H1 (cell line): ENCODE measurements around the gene TRIM27. TPM values are rescaled to one million over a fixed set of nuclear protein-coding genes. Genes with fewer than 3 reads are reported as not detected.

ENCODE experiments used
- CTCF ChIA-PET: fragments of 300-600 bp; sonication (Branson Sonifier 250); formaldehyde crosslinking; loops from one replicate; lab custom pipeline; 2021; ENCODE audit not compliant: partially characterized antibody; lab: Charles Lee
- POLR2A ChIA-PET: fragments of 300-600 bp; sonication (Branson Sonifier 250); formaldehyde crosslinking; loops from one replicate; lab custom pipeline; 2021; ENCODE audit warnings: inconsistent platforms; ENCODE audit not compliant: partially characterized antibody; lab: Charles Lee
- DNase-seq, 2 experiments: peaks; one replicate each; pipeline versions ENCODE4 v3.0.0 to v3.0.0-alpha.2; 2010 to 2022; ENCODE audit warnings: low spot score in 2 of 2, low read depth in 1 of 2, mixed read lengths in 1 of 2
- FAIRE-seq: peaks from 2 replicates; lab custom pipeline; 2011; peaks lifted over from hg19 to GRCh38; lab: Jason Lieb, UNC
- H2AFZ ChIP-seq: 2 replicates; pipeline ENCODE4 v1.8.1; 2012; ENCODE audit warnings: low read length, inconsistent platforms
- H2AK5ac ChIP-seq: 2 replicates; pipeline ENCODE4 v1.6.1; 2013; ENCODE audit warnings: low read depth, low read length
- H2BK120ac ChIP-seq: replicated peaks from 2 replicates; pipeline ENCODE3; 2013; ENCODE audit warnings: low read depth, low read length, inconsistent platforms
- H2BK12ac ChIP-seq: 2 replicates; pipeline ENCODE4 v1.6.1; 2013; ENCODE audit warnings: low read depth, low read length
- H2BK15ac ChIP-seq: 2 replicates; pipeline ENCODE4 v1.6.1; 2013; ENCODE audit warnings: low read length
- H2BK20ac ChIP-seq: 2 replicates; pipeline ENCODE4 v1.6.1; 2013; ENCODE audit warnings: low read length
- H2BK5ac ChIP-seq: 2 replicates; pipeline ENCODE4 v1.6.1; 2013; ENCODE audit warnings: low read depth, low read length
- H3K14ac ChIP-seq: 2 replicates; pipeline ENCODE4 v1.6.1; 2013; ENCODE audit warnings: inconsistent platforms; ENCODE audit not compliant: insufficient read length
- H3K18ac ChIP-seq: 2 replicates; pipeline ENCODE4 v1.6.1; 2013; ENCODE audit warnings: low read length; ENCODE audit errors: extremely low read depth
- H3K23ac ChIP-seq: 2 replicates; pipeline ENCODE4 v1.6.1; 2013; ENCODE audit warnings: inconsistent platforms; ENCODE audit not compliant: insufficient read length
- H3K23me2 ChIP-seq: 2 replicates; pipeline ENCODE4 v1.6.1; 2013; ENCODE audit warnings: low read depth, low read length
- H3K27ac ChIP-seq: 2 replicates; pipeline ENCODE4 v1.6.1; 2011; ENCODE audit warnings: low read depth, low read length, inconsistent platforms
- H3K27me3 ChIP-seq, 4 experiments: replicated peaks in 1 of 4; 1 replicate in 1 of 4; 2 replicates in 3 of 4; pipeline versions ENCODE4 v1.6.1 to v1.8.1; 2011 to 2013; ENCODE audit warnings: low read length in 3 of 4, mild to moderate bottlenecking in 3 of 4, inconsistent platforms in 2 of 4, mixed read lengths in 2 of 4, moderate library complexity in 1 of 4; ENCODE audit not compliant: control insufficient read depth in 3 of 4, insufficient read depth in 3 of 4; ENCODE audit errors: extremely low read depth in 1 of 4
- H3K36me3 ChIP-seq, 4 experiments: 2 replicates each; pipeline versions ENCODE4 v1.6.1 to v1.8.1; 2011 to 2013; ENCODE audit warnings: mild to moderate bottlenecking in 4 of 4, low read length in 3 of 4, moderate library complexity in 2 of 4, control low read depth in 1 of 4, inconsistent platforms in 1 of 4; ENCODE audit not compliant: insufficient read depth in 4 of 4, control insufficient read depth in 2 of 4
- H3K4ac ChIP-seq: replicated peaks from 2 replicates; pipeline ENCODE3; 2013; ENCODE audit warnings: low read length, low read depth, mixed read lengths, inconsistent platforms; ENCODE audit not compliant: insufficient read length
- H3K4me1 ChIP-seq, 4 experiments: replicated peaks in 1 of 4; 1 replicate in 1 of 4; 2 replicates in 3 of 4; pipeline versions ENCODE4 v1.6.1 to v1.8.1; 2011 to 2013; ENCODE audit warnings: low read length in 3 of 4, inconsistent platforms in 2 of 4, mixed read lengths in 1 of 4; ENCODE audit not compliant: insufficient read depth in 4 of 4, control insufficient read depth in 3 of 4
- H3K4me2 ChIP-seq, 2 experiments: 2 replicates each; pipeline versions ENCODE4 v1.6.1 to v1.8.1; 2011 to 2013; ENCODE audit warnings: low read depth in 2 of 2, low read length in 2 of 2, control low read depth in 1 of 2, inconsistent platforms in 1 of 2, mild to moderate bottlenecking in 1 of 2; ENCODE audit not compliant: insufficient read depth in 1 of 2
- H3K4me3 ChIP-seq, 4 experiments: fragments of 200-600, 300-600 bp in 1 of 4; sonication (generic), shearing (Covaris generic), sonication (Bioruptor Twin) in 1 of 4; 2 replicates each; pipeline versions ENCODE4 v1.5.1 to v1.8.1; 2011 to 2016; ENCODE audit warnings: low read length in 4 of 4, low read depth in 3 of 4, control low read depth in 2 of 4, inconsistent platforms in 2 of 4, mild to moderate bottlenecking in 2 of 4, mixed read lengths in 1 of 4, moderate library complexity in 1 of 4; ENCODE audit not compliant: insufficient read depth in 2 of 4; ENCODE audit errors: extremely low read depth in 1 of 4
- H3K56ac ChIP-seq: replicated peaks from 2 replicates; pipeline ENCODE3; 2013; ENCODE audit warnings: low read depth, mild to moderate bottlenecking, mixed read lengths, low read length, inconsistent platforms; ENCODE audit not compliant: insufficient read length
- H3K79me1 ChIP-seq: 2 replicates; pipeline ENCODE4 v1.6.1; 2013; ENCODE audit warnings: low read depth, low read length, control low read depth
- H3K79me2 ChIP-seq, 2 experiments: 2 replicates each; pipeline versions ENCODE4 v1.6.1 to v1.8.1; 2012 to 2013; ENCODE audit warnings: low read length in 2 of 2, mild to moderate bottlenecking in 2 of 2, inconsistent platforms in 1 of 2; ENCODE audit not compliant: insufficient read depth in 2 of 2, control insufficient read depth in 1 of 2
- H3K9ac ChIP-seq, 4 experiments: replicated peaks in 1 of 4; 1 replicate in 1 of 4; 2 replicates in 3 of 4; pipeline versions ENCODE4 v1.6.1 to v1.8.1; 2011 to 2013; ENCODE audit warnings: low read depth in 3 of 4, low read length in 3 of 4, control low read depth in 2 of 4, mild to moderate bottlenecking in 2 of 4, moderate library complexity in 2 of 4, inconsistent platforms in 1 of 4; ENCODE audit errors: extremely low read depth in 1 of 4
- H3K9me3 ChIP-seq, 2 experiments: 2 replicates each; pipeline versions ENCODE4 v1.6.1 to v1.8.1; 2012 to 2013; ENCODE audit warnings: mild to moderate bottlenecking in 2 of 2, moderate library complexity in 2 of 2, control low read depth in 1 of 2, inconsistent platforms in 1 of 2, low read depth in 1 of 2, low read length in 1 of 2, mixed read lengths in 1 of 2; ENCODE audit not compliant: insufficient read depth in 2 of 2
- H4K20me1 ChIP-seq, 2 experiments: replicated peaks in 1 of 2; 2 replicates each; pipeline versions ENCODE3 to v1.8.1; 2011 to 2013; ENCODE audit warnings: inconsistent platforms in 2 of 2, low read length in 2 of 2, mild to moderate bottlenecking in 1 of 2; ENCODE audit not compliant: insufficient read depth in 2 of 2, control insufficient read depth in 1 of 2
- H4K5ac ChIP-seq: 2 replicates; pipeline ENCODE4 v1.6.1; 2013; ENCODE audit warnings: low read length, low read depth, mixed read lengths, inconsistent platforms; ENCODE audit not compliant: insufficient read length
- H4K8ac ChIP-seq: 2 replicates; pipeline ENCODE4 v1.8.0; 2013; ENCODE audit warnings: mild to moderate bottlenecking, moderate library complexity, low read length, inconsistent platforms; ENCODE audit not compliant: insufficient read depth; ENCODE audit errors: extremely low read depth
- H4K91ac ChIP-seq: replicated peaks from 2 replicates; pipeline ENCODE3; 2013; ENCODE audit warnings: low read length, mixed read lengths, inconsistent platforms; ENCODE audit not compliant: insufficient read length
- ASH2L ChIP-seq: fragments of 200-600, 300-600 bp; sonication (generic); IDR thresholded peaks from one replicate; pipeline ENCODE4 v1.7.1; 2017; ENCODE audit warnings: low read length
- CEBPB ChIP-seq: IDR thresholded peaks from 2 replicates; pipeline ENCODE4 v1.6.1; 2012; ENCODE audit warnings: low read depth, low read length
- CTBP2 ChIP-seq: IDR thresholded peaks from 2 replicates; pipeline ENCODE4 v1.7.0; 2011; ENCODE audit warnings: borderline replicate concordance, mild to moderate bottlenecking, moderate library complexity, mixed read lengths, low read length; ENCODE audit not compliant: insufficient read depth, insufficient read length
- HDAC2 ChIP-seq, 2 experiments: fragments of 300-600 bp in 1 of 2; sonication (generic) in 1 of 2; IDR thresholded peaks; 2 replicates each; pipeline ENCODE4 v1.6.1; 2011 to 2012; ENCODE audit warnings: low read depth in 2 of 2, low read length in 2 of 2, mild to moderate bottlenecking in 2 of 2, moderate library complexity in 2 of 2, borderline replicate concordance in 1 of 2, inconsistent platforms in 1 of 2
- POLR2A ChIP-seq, 2 experiments: IDR thresholded peaks; 1 replicate in 1 of 2; 2 replicates in 1 of 2; pipeline ENCODE4 v1.6.1; 2011; ENCODE audit warnings: low read depth in 2 of 2, low read length in 2 of 2, mild to moderate bottlenecking in 2 of 2; ENCODE audit errors: control extremely low read depth in 1 of 2
- RBBP5 ChIP-seq: IDR thresholded peaks from 2 replicates; pipeline ENCODE4 v1.7.1; 2012; ENCODE audit warnings: low read depth, mild to moderate bottlenecking, inconsistent platforms, low read length, moderate library complexity, borderline replicate concordance
- SAP30 ChIP-seq: fragments of 300-600 bp; sonication (generic); IDR thresholded peaks from 2 replicates; pipeline ENCODE4 v1.7.1; 2012; ENCODE audit warnings: low read length, moderate library complexity, mild to moderate bottlenecking, inconsistent platforms; ENCODE audit not compliant: insufficient read depth, insufficient replicate concordance
- SIN3A ChIP-seq, 2 experiments: IDR thresholded peaks in 1 of 2; conservative IDR thresholded peaks in 1 of 2; 2 replicates each; pipeline ENCODE4 v1.6.1; 2011 to 2012; ENCODE audit warnings: low read length in 2 of 2, improper control_type of control experiment in 1 of 2, low read depth in 1 of 2, mild to moderate bottlenecking in 1 of 2
- SRF ChIP-seq: IDR thresholded peaks from 2 replicates; pipeline ENCODE4 v1.6.1; 2011; ENCODE audit warnings: mild to moderate bottlenecking, low read depth, low read length, moderate library complexity
- TAF7 ChIP-seq: optimal IDR thresholded peaks from 2 replicates; pipeline ENCODE3; 2011; ENCODE audit warnings: low read depth, mild to moderate bottlenecking, inconsistent platforms, low read length, moderate library complexity, borderline replicate concordance
- TBP ChIP-seq: IDR thresholded peaks from 2 replicates; pipeline ENCODE4 v1.6.1; 2011; ENCODE audit warnings: low read depth, low read length, improper control_type of control experiment
- WGBS, 2 experiments: shearing (Covaris generic) in 1 of 2; methylation state at CpG; one replicate each; pipeline versions ENCODE4 v1.1.6 to v1.1.7; 2013 to 2015; ENCODE audit warnings: low lambda C conversion rate in 2 of 2, mixed read lengths in 2 of 2, inconsistent platforms in 1 of 2, low coverage in 1 of 2, missing lambda C conversion rate in 1 of 2; ENCODE audit not compliant: insufficient replicate concordance in 2 of 2, insufficient coverage in 1 of 2, insufficient read length in 1 of 2; ENCODE audit errors: extremely low coverage in 1 of 2, missing lambda C conversion rate in 1 of 2; 5-methylcytosine and 5-hydroxymethylcytosine counted together
- polyA plus RNA-seq, 7 experiments: library from polyadenylated mRNA; depleted of rRNA in 3 of 7; stranded (reverse) in 5 of 7; unstranded in 2 of 7; fragments of >200 nt in 5 of 7; fragments of 200-250 nt in 2 of 7; gene quantifications; 1 replicate in 5 of 7; 2 replicates in 1 of 7; 4 replicates in 1 of 7; pipeline versions ENCODE4 v1.2.1 to v1.2.3, GENCODE V29; 2011 to 2013; ENCODE audit warnings: missing spikeins in 2 of 7, mixed read lengths in 2 of 7
- total RNA-seq: library from RNA; stranded (reverse); fragmentation: NEBNext Ultra II Directional; extraction: Animal tissue kit (Norgen Biotek cat#: 25700); gene quantifications from 2 replicates; pipeline ENCODE4 v1.2.1, GENCODE V29; 2021

The TRIM27 gene
- total and polyA plus RNA-seq, 2 of the 8 experiments (the other 6 are each of a cell fraction or from before 2014, with no cell fraction given), result 76.4 to 85.9 TPM

- no peak overlapping the region for H2BK120ac ChIP-seq
- no peaks in the 10 kb centered on the region for H3K27me3 ChIP-seq
- H2AFZ ChIP-seq, result peak overlapping the region; percentile 78; the same call in 1 of the 2 replicates
- no peak overlapping the region for H3K14ac ChIP-seq
- H3K79me1 ChIP-seq, result no peaks in the 10 kb centered on the region
- no peak overlapping the region for H2BK15ac ChIP-seq
- H3K79me2 ChIP-seq, result no peaks in the 10 kb centered on the region
- H4K20me1 ChIP-seq, result no peaks in the 10 kb centered on the region
- no peak overlapping the region; the same call in 1 of the 2 replicates for H2BK12ac ChIP-seq
- no peaks in the 10 kb centered on the region for H3K36me3 ChIP-seq
- H3K4me1 ChIP-seq, result no peaks in the 10 kb centered on the region
- no peak overlapping the region for H2AK5ac ChIP-seq
- H3K56ac ChIP-seq, result no peak overlapping the region
- peak; percentile 50 to 76 for DNase-seq
- H3K18ac ChIP-seq, result no peak overlapping the region
- WGBS, 2 experiments, result 2% methylated on average over 17 of the region's 17 CpGs; no CpG with 5 or more reads in 1 of the 2 experiments
- H4K91ac ChIP-seq, result no peak overlapping the region
- H3K23me2 ChIP-seq, result peaks cover 3% of the 10 kb centered on the region; the same call in 1 of the 2 replicates
- H3K9me3 ChIP-seq, result no peaks in the 10 kb centered on the region
- ChIA-PET POLR2A (interaction anchor here (0.6 to 6.3 kb wide), 14 partner anchors 11 to 1047 kb away, joined by 3 to 53 read pairs (median 4); partner anchors contain the start of gene TRIM27), CTCF (interaction anchor here (0.7 to 2.4 kb wide), 5 partner anchors 14 to 44 kb away, joined by 3 to 8 read pairs (median 4); partner anchors contain the start of gene TRIM27)
- no peak overlapping the region for H3K23ac ChIP-seq
- no peak overlapping the region for H4K5ac ChIP-seq
- peak overlapping the region; percentile 57; the same call in 1 of the 2 replicates for H2BK5ac ChIP-seq
- H2BK20ac ChIP-seq, result no peak overlapping the region
- H3K4me3 ChIP-seq, result peak overlapping the region; percentile 50 to 90 (median 71)
- peak overlapping the region; percentile 23; the same call in 1 of the 2 replicates for H3K27ac ChIP-seq
- H4K8ac ChIP-seq, result no peak overlapping the region
- no peak for FAIRE-seq
- peak overlapping the region; percentile 76 to 86 for H3K4me2 ChIP-seq
- no peak overlapping the region for H3K4ac ChIP-seq
- peak overlapping the region in 3 of 4 experiments; percentile 13 to 75 (median 39); a peak in 6 of 7 replicates for H3K9ac ChIP-seq
- TF ChIP-seq SIN3A (conservative IDR thresholded peaks at IDR 0.05 in 1 of 2, IDR thresholded peaks at IDR 0.05 in 1 of 2; ENCODE audit: low read depth in 1 of 2, low read length in 2 of 2) (peak; percentile 39 to 77; a peak in 3 of 4 replicates), POLR2A (IDR thresholded peaks at IDR 0.05; ENCODE audit: control extremely low read depth in 1 of 2, low read depth in 2 of 2, low read length in 2 of 2) (no peak), TAF7 (no peak), ASH2L (peak; percentile 100), HDAC2 (IDR thresholded peaks at IDR 0.05; ENCODE audit: borderline replicate concordance in 1 of 2, low read depth in 2 of 2, low read length in 2 of 2) (0 out of 4 replicates have a peak, but pooled peaks of 1 of the 2 experiments have one; percentile 35), SAP30 (peak; percentile 85), CEBPB (no peak), TBP (peak; percentile 35; the same call in 1 of the 2 replicates), SRF (no peak), CTBP2 (peak; percentile 53), RBBP5 (peak; percentile 99)
These were observed 16.6 kb upstream of the TRIM27 start for GRCh38 chr6:28940294-28940857.
